ENCODE data around the gene CEP170B. TPM values are rescaled to one million over a fixed set of nuclear protein-coding genes. Genes with fewer than 3 reads are reported as not detected.
"Not testable (repeated sequence)": the region's sequence is repeated elsewhere in the genome, so short reads cannot be mapped to it uniquely, and the experiment has no call there.

CEP170B gene
- polyA plus RNA-seq (2012; ENCODE audit: insufficient read depth, insufficient read length): 3.6 TPM

DNA sequence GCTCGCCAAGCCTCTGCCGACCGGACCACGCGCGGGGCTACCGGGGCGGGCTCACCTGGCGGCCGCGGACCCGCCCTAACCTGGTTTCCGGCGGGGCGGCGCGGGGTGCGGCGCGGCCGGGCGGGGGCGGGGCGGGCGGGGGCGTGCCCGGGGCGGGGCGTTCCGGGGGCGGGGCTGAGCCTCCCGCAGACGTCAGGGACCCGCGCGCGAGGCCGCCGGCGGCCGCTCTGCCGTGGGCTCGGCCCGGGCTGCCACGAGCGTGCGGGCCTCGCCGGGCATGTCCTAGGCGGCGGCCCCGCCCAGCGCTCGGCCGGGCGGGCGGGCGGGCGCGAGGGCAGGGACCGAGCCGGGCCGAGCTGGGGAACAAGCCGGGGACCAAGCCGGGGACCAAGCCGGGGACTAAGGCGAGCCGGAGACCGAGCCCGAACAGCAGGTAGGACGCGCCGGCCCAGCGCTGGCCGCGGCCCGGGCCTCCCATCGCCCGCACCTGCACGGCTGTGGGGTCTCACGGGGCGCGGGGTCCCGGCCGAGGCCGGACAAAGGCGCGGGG, at the start of gene CEP170B:
Gene CEP170B, plus strand, starts transcription at position 188 of the 550 bp plus-strand sequence. CDS start 3,183 bp downstream, outside the sequence.
- H3K4me3 ChIP-seq (ENCODE audit: low read length): peak within 1 kb of the TSS; percentile 27; the same call in 1 of the 2 replicates
- no peak for DNase-seq (ENCODE audit: low read depth, low spot score)

DNA sequence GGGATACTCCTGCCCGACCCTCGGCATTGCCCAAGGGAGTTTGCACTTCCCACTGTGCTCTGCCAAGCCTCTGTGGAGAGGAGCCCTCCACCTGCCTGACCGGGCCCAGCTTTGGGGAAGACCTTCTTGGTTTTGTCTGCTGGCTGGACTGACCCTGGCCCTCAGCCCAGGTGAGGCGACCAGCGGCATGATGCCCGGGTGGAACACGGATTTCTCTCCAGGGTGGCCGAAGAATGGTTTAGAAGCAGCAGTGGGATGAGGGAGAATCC, 48.5 kb upstream of the CEP170B start:
- no peak for DNase-seq (ENCODE audit: low read depth, low spot score)
- H3K4me3 ChIP-seq (ENCODE audit: low read length): peak overlapping the region; percentile 96

GRCh38 chr14:104817930-104818713, 46.9 kb upstream of the CEP170B start:
- H3K4me3 ChIP-seq (ENCODE audit: low read length): no peak overlapping the region
- DNase-seq (ENCODE audit: low read depth, low spot score): no peak

GRCh38 chr14:104818714-104819161, 46.3 kb upstream of the CEP170B start:
- no peak overlapping the region for H3K4me3 ChIP-seq (ENCODE audit: low read length)
- DNase-seq (ENCODE audit: low read depth, low spot score): no peak

DNA sequence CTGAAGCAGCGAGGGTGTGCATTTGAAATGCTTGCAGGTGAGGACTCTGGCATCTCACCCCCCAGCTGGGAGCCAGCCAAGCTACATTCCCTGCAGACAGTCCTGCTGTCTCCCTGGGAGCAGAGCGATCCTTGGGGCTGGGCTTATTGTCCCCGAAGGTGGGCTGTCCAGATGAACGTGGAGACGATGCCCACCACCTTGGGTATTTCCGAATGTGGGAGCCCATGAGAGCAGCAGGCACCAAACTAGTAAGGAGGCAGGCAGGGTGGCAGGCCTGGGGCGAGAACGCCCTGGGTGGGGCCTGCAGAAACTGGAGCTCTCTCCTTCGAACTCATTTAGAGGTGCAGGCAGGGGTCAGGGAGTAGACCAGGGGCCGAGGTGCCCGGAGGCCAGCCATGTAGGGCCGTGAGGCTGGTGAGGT, 45.7 kb upstream of the CEP170B start:
- no peak for DNase-seq (ENCODE audit: low read depth, low spot score)
- no peak overlapping the region for H3K4me3 ChIP-seq (ENCODE audit: low read length)

DNA sequence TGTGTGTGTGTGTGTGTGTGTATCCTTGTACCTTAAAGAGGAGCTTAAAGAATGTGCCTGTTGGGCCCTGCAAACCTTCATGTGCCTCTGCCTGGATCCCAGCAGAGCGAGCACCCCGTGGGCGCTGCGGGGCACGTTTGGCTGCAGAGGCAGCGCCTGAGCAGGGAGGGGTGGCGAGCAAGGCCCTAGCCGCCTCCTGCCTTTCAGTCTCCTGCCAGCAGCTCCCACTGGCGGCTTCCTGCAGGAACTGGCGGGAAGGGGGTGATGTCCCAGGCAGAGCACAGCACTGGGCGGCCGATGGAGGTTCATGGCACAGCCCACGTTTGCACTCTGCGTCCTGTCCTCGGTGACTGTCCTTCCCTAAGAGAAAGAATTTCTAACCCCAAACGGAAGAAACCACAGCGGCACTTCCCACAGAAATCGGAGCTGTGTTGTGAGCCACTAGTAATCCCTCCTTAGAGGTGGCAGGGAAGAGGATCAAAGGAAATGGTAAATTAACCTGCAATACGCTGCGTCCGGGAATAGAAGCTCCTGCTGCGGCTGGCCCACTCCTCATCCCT, 44.3 kb upstream of the CEP170B start:
- DNase-seq (ENCODE audit: low read depth, low spot score): no peak
- no peak overlapping the region for H3K4me3 ChIP-seq (ENCODE audit: low read length)

DNA sequence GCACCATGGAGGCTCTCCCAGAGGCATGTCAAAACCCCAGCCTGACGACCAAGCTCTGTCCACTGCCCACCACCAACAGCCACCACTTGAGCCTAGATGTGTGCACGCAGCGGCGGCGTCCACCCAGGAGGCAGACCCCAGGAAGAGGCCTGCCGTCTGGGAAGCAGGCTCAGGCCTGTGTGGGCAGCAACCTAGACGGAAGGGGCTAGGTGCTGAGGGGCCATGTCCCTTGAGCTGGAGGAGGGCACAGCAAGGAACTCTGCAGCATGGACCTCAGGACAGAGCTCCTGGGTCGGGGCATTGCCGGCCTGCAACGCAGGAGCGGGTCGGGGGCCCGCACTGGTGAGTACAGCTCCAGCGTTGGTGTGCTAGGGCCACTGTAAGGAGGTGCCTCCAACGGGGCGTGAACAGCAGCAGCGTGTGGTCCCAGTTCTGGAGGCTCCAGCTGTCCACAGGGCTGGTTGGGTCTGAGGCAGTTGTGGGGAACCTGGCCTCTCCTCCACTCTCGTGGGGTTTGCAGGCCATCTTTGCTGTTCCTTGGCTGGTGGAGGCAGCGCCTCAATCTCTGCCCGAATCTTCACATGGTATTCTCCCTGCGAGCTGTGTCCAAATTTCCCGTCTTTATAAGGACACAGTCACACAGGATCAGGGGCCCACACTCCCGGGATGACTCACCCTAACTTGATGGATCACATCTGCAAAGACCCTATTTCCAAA, 43.7 kb upstream of the CEP170B start:
- DNase-seq (ENCODE audit: low read depth, low spot score): no peak
- no peak overlapping the region for H3K4me3 ChIP-seq (ENCODE audit: low read length)

DNA sequence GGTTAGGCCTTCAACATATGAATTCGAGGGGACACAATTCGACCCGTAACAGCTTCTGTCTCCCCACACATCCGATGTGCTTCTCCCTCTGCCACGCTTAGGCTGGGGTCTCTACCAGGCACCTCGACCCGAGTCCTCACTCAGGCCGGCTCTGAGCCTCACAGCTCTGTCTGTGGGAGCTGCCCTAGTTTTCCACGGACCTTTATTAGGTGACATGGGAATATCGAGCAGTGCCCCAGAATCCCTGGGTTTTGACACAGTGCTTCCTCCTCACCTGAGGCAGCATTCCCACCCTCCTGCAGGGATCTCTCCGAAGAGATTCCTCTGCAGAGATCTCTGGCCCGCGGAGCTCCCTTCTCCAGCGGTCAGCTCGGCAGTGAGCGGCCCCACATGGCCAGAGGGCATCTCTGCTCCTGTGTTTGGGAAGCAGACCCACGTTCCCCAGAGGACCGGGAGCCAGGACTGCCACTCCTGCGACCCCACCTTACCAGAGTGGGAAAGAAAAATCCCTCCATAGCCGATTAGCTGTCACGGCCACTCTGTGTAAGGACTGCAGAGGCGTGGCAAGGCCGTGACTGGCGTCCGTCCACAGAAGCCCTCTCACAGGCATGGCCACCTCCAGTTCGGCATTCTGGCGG, 43.0 kb upstream of the CEP170B start:
- H3K4me3 ChIP-seq (ENCODE audit: low read length): no peak overlapping the region
- no peak for DNase-seq (ENCODE audit: low read depth, low spot score)

- no peak for DNase-seq (ENCODE audit: low read depth, low spot score)
- no peak overlapping the region for H3K4me3 ChIP-seq (ENCODE audit: low read length)
Measured at GRCh38 chr14:104822821-104823615, 42.0 kb upstream of the CEP170B start.

- DNase-seq (ENCODE audit: low read depth, low spot score): no peak
- no peak overlapping the region for H3K4me3 ChIP-seq (ENCODE audit: low read length)
Measured at GRCh38 chr14:104824353-104824997, 40.6 kb upstream of the CEP170B start.

- H3K4me3 ChIP-seq (ENCODE audit: low read length): peak overlapping the region; percentile 61
- DNase-seq (ENCODE audit: low read depth, low spot score): peak; percentile 49
Measured at GRCh38 chr14:104826189-104826860, 38.7 kb upstream of the CEP170B start.

DNA sequence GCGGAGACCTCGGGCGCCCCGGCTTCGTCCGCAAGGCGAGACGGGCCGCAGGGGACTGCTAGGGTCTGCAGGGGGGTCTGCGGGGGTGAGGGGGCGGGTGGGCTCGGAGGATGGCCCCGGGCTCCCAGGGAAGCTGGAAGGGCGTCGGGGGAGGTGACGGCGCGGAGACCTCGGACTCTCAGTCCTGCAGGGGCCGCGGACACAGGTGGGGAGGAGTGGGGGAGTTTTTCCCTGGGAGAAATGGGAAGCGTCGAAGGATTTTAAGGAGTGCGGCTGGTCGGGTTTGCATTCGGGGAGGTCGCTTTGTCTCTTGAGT, 38.2 kb upstream of the CEP170B start:
- no peak for DNase-seq (ENCODE audit: low read depth, low spot score)
- no peak overlapping the region for H3K4me3 ChIP-seq (ENCODE audit: low read length)

- DNase-seq (ENCODE audit: low read depth, low spot score): peak; percentile 43
- no peak overlapping the region for H3K4me3 ChIP-seq (ENCODE audit: low read length)
Measured at GRCh38 chr14:104827177-104828055, 37.7 kb upstream of the CEP170B start.

GRCh38 chr14:104830781-104831180, 34.3 kb upstream of the CEP170B start:
- DNase-seq (ENCODE audit: low read depth, low spot score): no peak
- H3K4me3 ChIP-seq (ENCODE audit: low read length): no peak overlapping the region

DNA sequence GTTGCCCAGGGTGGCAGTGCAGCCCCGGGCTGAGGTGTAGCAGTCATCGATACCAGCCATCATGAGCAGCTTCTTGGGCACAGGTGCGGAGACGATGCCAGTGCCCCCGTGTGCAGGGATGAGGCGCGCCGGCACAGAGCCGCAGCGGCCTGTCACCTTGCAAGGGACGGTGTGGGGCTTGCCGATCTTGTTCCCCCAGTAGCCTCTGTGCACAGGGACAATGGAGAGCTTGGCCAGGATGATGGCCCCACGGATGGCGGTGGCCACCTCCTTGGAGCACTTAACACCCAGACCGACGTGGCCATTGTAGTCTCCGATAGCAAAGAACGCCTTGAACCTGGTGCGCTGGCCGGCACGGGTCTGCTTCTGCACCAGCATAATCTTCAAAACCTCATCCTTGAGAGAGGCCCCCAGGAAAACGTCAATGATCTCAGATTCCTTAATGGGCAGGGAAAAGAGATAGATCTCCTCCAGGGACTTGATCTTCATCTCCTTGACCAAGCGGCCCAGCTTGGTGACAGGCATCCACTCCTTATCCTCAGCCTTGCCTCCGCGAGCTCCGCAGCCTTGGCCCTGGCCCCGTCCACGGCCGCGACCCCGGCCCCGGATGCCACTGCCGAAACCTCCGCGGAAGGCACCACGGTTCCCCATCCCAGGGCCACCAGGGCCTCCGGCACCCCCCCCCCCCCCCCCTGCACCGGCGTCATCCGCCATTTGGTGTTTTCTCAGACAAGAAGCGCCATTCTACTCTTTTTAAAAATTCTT, 28.7 kb upstream of the CEP170B start:
- H3K4me3 ChIP-seq (ENCODE audit: low read length); DNase-seq (ENCODE audit: low read depth, low spot score): not testable (repeated sequence)

GRCh38 chr14:104841730-104842129, 23.3 kb upstream of the CEP170B start:
- DNase-seq (ENCODE audit: low read depth, low spot score): no peak
- H3K4me3 ChIP-seq (ENCODE audit: low read length): no peak overlapping the region

Data from Jurkat, Clone E6-1 (cell line).